ENCODE measurements around the gene ABLIM2. TPM values are rescaled to one million over a fixed set of nuclear protein-coding genes. Genes with fewer than 3 reads are reported as not detected.
A peak's percentile ranks its signal among the peaks of the same experiment; 100 is the strongest.

The ABLIM2 gene
- total RNA-seq, 3 donors from 2014 or later, result 0.26 to 0.54 (median 0.30) TPM

- Mint-ChIP-seq H3K4me1 (ENCODE audit: low read depth) (no peaks in the 10 kb centered on the region), H3K27me3 (ENCODE audit: low read depth) (no peaks in the 10 kb centered on the region), H3K4me3 (no peak overlapping the region), H3K36me3 (ENCODE audit: insufficient read depth) (no peaks in the 10 kb centered on the region), H3K9me3 (no peaks in the 10 kb centered on the region)
- ATAC-seq (peak in 1 of 2 donors; percentile 37), DNase-seq (no peak)
Measured at GRCh38 chr4:8110071-8110986, 48.3 kb downstream of the ABLIM2 start.

GRCh38 chr4:8109406-8110065, 49.1 kb downstream of the ABLIM2 start:
- Mint-ChIP-seq H3K27me3 (ENCODE audit: low read depth) (no peaks in the 10 kb centered on the region), H3K9me3 (no peaks in the 10 kb centered on the region)

GRCh38 chr4:8108991-8109390, 49.6 kb downstream of the ABLIM2 start:
- H3K4me1 Mint-ChIP-seq (ENCODE audit: low read depth), result no peaks in the 10 kb centered on the region
- peaks cover 3% of the 10 kb centered on the region for H3K36me3 Mint-ChIP-seq (ENCODE audit: insufficient read depth)
- no peak overlapping the region for H3K4me3 Mint-ChIP-seq
- DNase-seq (no peak), ATAC-seq (no peak)
- H3K27me3 Mint-ChIP-seq (ENCODE audit: low read depth), result no peaks in the 10 kb centered on the region
- H3K9me3 Mint-ChIP-seq, result no peaks in the 10 kb centered on the region

More at GRCh38 chr4:8109406-8110065, 49.1 kb downstream of the ABLIM2 start:
- peaks cover 3% of the 10 kb centered on the region for H3K36me3 Mint-ChIP-seq (ENCODE audit: insufficient read depth)
- no peak for DNase-seq
- no peaks in the 10 kb centered on the region for H3K4me1 Mint-ChIP-seq (ENCODE audit: low read depth)
- no peak overlapping the region for H3K4me3 Mint-ChIP-seq
- no peak for ATAC-seq

GRCh38 chr4:8108261-8108660, 50.4 kb downstream of the ABLIM2 start:
- H3K27me3 Mint-ChIP-seq (ENCODE audit: low read depth), result no peaks in the 10 kb centered on the region
- H3K4me1 Mint-ChIP-seq (ENCODE audit: low read depth), result no peaks in the 10 kb centered on the region
- H3K9me3 Mint-ChIP-seq, result no peaks in the 10 kb centered on the region
- DNase-seq, result no peak
- peaks cover 3% of the 10 kb centered on the region for H3K36me3 Mint-ChIP-seq (ENCODE audit: insufficient read depth)
- no peak for ATAC-seq
- no peak overlapping the region for H3K4me3 Mint-ChIP-seq

- Mint-ChIP-seq H3K4me1 (ENCODE audit: low read depth) (no peaks in the 10 kb centered on the region), H3K27me3 (ENCODE audit: low read depth) (no peaks in the 10 kb centered on the region), H3K9me3 (no peaks in the 10 kb centered on the region), H3K36me3 (ENCODE audit: insufficient read depth) (peaks cover 3% of the 10 kb centered on the region), H3K4me3 (no peak overlapping the region)
- ATAC-seq (no peak), DNase-seq (no peak)
Measured at GRCh38 chr4:8107146-8107657, 51.4 kb downstream of the ABLIM2 start.

GRCh38 chr4:8106451-8107025, 52.1 kb downstream of the ABLIM2 start:
- no peaks in the 10 kb centered on the region for H3K27me3 Mint-ChIP-seq (ENCODE audit: low read depth)
- no peaks in the 10 kb centered on the region for H3K4me1 Mint-ChIP-seq (ENCODE audit: low read depth)
- DNase-seq (no peak), ATAC-seq (no peak)
- no peak overlapping the region for H3K4me3 Mint-ChIP-seq
- peaks cover 3% of the 10 kb centered on the region for H3K36me3 Mint-ChIP-seq (ENCODE audit: insufficient read depth)
- H3K9me3 Mint-ChIP-seq, result no peaks in the 10 kb centered on the region

- no peak for ATAC-seq
- no peak for DNase-seq
- Mint-ChIP-seq H3K9me3 (no peaks in the 10 kb centered on the region), H3K27me3 (ENCODE audit: low read depth) (no peaks in the 10 kb centered on the region), H3K4me1 (ENCODE audit: low read depth) (no peaks in the 10 kb centered on the region), H3K4me3 (no peak overlapping the region), H3K36me3 (ENCODE audit: insufficient read depth) (peaks cover 3% of the 10 kb centered on the region)
Measured at GRCh38 chr4:8105306-8106100, 53.1 kb downstream of the ABLIM2 start.

GRCh38 chr4:8104491-8105305, 53.9 kb downstream of the ABLIM2 start:
- Mint-ChIP-seq H3K4me1 (ENCODE audit: low read depth) (no peaks in the 10 kb centered on the region), H3K4me3 (no peak overlapping the region)

GRCh38 chr4:8103421-8104390, 54.9 kb downstream of the ABLIM2 start:
- Mint-ChIP-seq H3K36me3 (ENCODE audit: insufficient read depth) (peaks cover 3% of the 10 kb centered on the region), H3K27me3 (ENCODE audit: low read depth) (no peaks in the 10 kb centered on the region), H3K4me3 (no peak overlapping the region), H3K9me3 (no peaks in the 10 kb centered on the region), H3K4me1 (ENCODE audit: low read depth) (no peaks in the 10 kb centered on the region)
- ATAC-seq, result no peak
- no peak for DNase-seq

More at GRCh38 chr4:8104491-8105305, 53.9 kb downstream of the ABLIM2 start:
- Mint-ChIP-seq H3K36me3 (ENCODE audit: insufficient read depth) (peaks cover 3% of the 10 kb centered on the region), H3K9me3 (no peaks in the 10 kb centered on the region), H3K27me3 (ENCODE audit: low read depth) (no peaks in the 10 kb centered on the region)
- ATAC-seq, result no peak
- DNase-seq, result no peak

GRCh38 chr4:8102831-8103230, 55.8 kb downstream of the ABLIM2 start:
- no peak for DNase-seq
- Mint-ChIP-seq H3K4me3 (no peak overlapping the region), H3K36me3 (ENCODE audit: insufficient read depth) (peaks cover 3% of the 10 kb centered on the region), H3K9me3 (no peaks in the 10 kb centered on the region), H3K4me1 (ENCODE audit: low read depth) (no peaks in the 10 kb centered on the region), H3K27me3 (ENCODE audit: low read depth) (no peaks in the 10 kb centered on the region)
- no peak for ATAC-seq

GRCh38 chr4:8102076-8102355, 56.6 kb downstream of the ABLIM2 start:
- ATAC-seq, result no peak
- no peak for DNase-seq
- Mint-ChIP-seq H3K36me3 (ENCODE audit: insufficient read depth) (peaks cover 3% of the 10 kb centered on the region), H3K4me1 (ENCODE audit: low read depth) (no peaks in the 10 kb centered on the region), H3K4me3 (no peak overlapping the region), H3K9me3 (no peaks in the 10 kb centered on the region), H3K27me3 (ENCODE audit: low read depth) (no peaks in the 10 kb centered on the region)

GRCh38 chr4:8101213-8102075, 57.2 kb downstream of the ABLIM2 start:
- no peak for ATAC-seq
- H3K4me1 Mint-ChIP-seq (ENCODE audit: low read depth), result no peaks in the 10 kb centered on the region
- no peak for DNase-seq
- no peaks in the 10 kb centered on the region for H3K27me3 Mint-ChIP-seq (ENCODE audit: low read depth)
- peaks cover 3% of the 10 kb centered on the region for H3K36me3 Mint-ChIP-seq (ENCODE audit: insufficient read depth)
- H3K4me3 Mint-ChIP-seq, result no peak overlapping the region
- H3K9me3 Mint-ChIP-seq, result no peaks in the 10 kb centered on the region
